A549 (cell line): ENCODE data around the gene ATP2B3.

ENCODE experiments used
- BHLHE40 ChIP-seq: IDR thresholded peaks from 2 replicates; pipeline ENCODE4 v1.6.1; 2012; ENCODE audit warnings: low read depth, low read length, inconsistent platforms
- CBX8 ChIP-seq: fragments of 200-600 bp; sonication (generic); IDR thresholded peaks from 2 replicates; pipeline ENCODE4 v1.6.1; 2016
- ESRRA ChIP-seq: fragments of 150-350 bp; IDR thresholded peaks from 2 replicates; pipeline ENCODE4 v1.6.1; 2014; ENCODE audit warnings: mild to moderate bottlenecking, low read length, borderline replicate concordance
- HOXA7 ChIP-seq: fragments of 250-450 bp; sonication (Bioruptor Pico); IDR thresholded peaks from 2 replicates; pipeline ENCODE4 v1.5.0; 2020; ENCODE audit warnings: mild to moderate bottlenecking, moderate library complexity
- KDM1A ChIP-seq: fragments of 200-600 bp; sonication (generic); IDR thresholded peaks from 2 replicates; pipeline ENCODE4 v1.6.1; 2016; ENCODE audit warnings: low read depth, mild to moderate bottlenecking
- MAZ ChIP-seq: fragments of 150-350 bp; IDR thresholded peaks from 2 replicates; pipeline ENCODE4 v1.6.1; 2014; ENCODE audit warnings: antibody characterized with exemption, low read depth, low read length, borderline replicate concordance
- NFE2L2 ChIP-seq: fragments of 150-350 bp; conservative IDR thresholded peaks from 2 replicates; pipeline ENCODE4 v1.6.1; 2014; ENCODE audit warnings: low read length
- RFX5 ChIP-seq: fragments of 450-650 bp; IDR thresholded peaks from 2 replicates; pipeline ENCODE4 v1.7.1; 2014; ENCODE audit warnings: antibody characterized with exemption, mild to moderate bottlenecking, moderate library complexity
- TF ChIP-seq, protein P1 (sequence below): IDR thresholded peaks from 2 replicates; pipeline ENCODE4 v1.6.1; 2012
- TF ChIP-seq, protein P2 (sequence below): fragments of >200 bp; sonication (Bioruptor Twin); formaldehyde crosslinking; IDR thresholded peaks from 3 replicates; pipeline ENCODE4 v1.5.1; 2016

DNA sequence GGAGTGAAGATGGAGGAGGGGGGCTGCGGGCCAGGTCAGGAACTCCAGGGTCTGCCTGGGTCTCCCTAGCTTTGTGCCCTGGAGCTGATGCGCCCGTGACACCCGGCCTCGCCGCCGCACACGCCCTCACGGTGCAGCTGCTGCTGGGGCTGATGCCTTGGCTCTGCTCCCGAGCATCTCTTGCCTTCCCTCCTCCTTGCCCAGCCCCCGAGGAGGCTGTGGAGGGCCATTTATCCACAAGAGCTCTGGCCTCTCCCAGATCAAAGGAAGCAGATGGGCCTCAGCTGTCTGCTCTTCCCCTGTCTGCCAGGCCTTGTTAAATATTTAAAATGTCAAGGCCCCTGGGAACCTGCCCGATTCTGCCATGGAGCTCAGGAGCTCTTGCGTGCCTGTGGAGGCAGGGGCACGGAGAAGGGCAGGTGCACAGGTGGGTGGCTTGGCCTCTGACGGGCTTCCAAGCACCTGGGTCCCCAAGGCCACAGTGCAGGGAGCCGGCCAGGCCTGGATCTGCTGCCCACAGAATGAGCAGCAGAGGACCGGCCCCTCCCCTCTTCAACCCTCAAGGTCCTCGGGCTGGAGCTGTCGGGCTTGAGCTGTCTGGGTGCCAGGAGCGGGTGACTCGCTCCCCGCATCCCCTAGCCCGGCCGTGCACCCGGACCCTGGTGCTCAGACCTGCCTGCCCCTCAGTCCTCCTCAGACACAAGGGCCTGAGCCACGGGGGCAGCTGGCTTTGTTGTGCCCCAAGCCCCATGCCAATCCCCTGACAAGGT lies 20.3 kb downstream of the ATP2B3 start:
- TF ChIP-seq NFE2L2 = no peak
- no peak for TF ChIP-seq ESRRA
- TF ChIP-seq, protein P1, sequence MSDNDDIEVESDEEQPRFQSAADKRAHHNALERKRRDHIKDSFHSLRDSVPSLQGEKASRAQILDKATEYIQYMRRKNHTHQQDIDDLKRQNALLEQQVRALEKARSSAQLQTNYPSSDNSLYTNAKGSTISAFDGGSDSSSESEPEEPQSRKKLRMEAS = no peak
- no peak for TF ChIP-seq CBX8
- TF ChIP-seq, protein P2, sequence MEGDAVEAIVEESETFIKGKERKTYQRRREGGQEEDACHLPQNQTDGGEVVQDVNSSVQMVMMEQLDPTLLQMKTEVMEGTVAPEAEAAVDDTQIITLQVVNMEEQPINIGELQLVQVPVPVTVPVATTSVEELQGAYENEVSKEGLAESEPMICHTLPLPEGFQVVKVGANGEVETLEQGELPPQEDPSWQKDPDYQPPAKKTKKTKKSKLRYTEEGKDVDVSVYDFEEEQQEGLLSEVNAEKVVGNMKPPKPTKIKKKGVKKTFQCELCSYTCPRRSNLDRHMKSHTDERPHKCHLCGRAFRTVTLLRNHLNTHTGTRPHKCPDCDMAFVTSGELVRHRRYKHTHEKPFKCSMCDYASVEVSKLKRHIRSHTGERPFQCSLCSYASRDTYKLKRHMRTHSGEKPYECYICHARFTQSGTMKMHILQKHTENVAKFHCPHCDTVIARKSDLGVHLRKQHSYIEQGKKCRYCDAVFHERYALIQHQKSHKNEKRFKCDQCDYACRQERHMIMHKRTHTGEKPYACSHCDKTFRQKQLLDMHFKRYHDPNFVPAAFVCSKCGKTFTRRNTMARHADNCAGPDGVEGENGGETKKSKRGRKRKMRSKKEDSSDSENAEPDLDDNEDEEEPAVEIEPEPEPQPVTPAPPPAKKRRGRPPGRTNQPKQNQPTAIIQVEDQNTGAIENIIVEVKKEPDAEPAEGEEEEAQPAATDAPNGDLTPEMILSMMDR = no peak
- no peak for TF ChIP-seq KDM1A
- no peak for TF ChIP-seq BHLHE40
- no peak for TF ChIP-seq HOXA7
- TF ChIP-seq RFX5 = no peak
- TF ChIP-seq MAZ = no peak
